NCI-H69 (cell line): ENCODE results near the gene LDB2.

ENCODE experiments used
- DNase-seq: peaks from one replicate; lab custom pipeline; 2025; lab: John Stamatoyannopoulos, UW

Gene LDB2

GRCh38 chr4:16757080-16757521, 141.3 kb downstream of the LDB2 start:
- DNase-seq: no peak

- no peak for DNase-seq
These were observed 144.3 kb downstream of the LDB2 start for GRCh38 chr4:16754104-16754503.

GRCh38 chr4:16752150-16752549, 146.3 kb downstream of the LDB2 start:
- DNase-seq: no peak

- no peak for DNase-seq
These were observed 147.4 kb downstream of the LDB2 start for GRCh38 chr4:16750882-16751642.

GRCh38 chr4:16750216-16750615, 148.2 kb downstream of the LDB2 start:
- no peak for DNase-seq

GRCh38 chr4:16745887-16746286, 152.6 kb downstream of the LDB2 start:
- DNase-seq: no peak

- no peak for DNase-seq
These were observed 153.3 kb downstream of the LDB2 start for GRCh38 chr4:16745009-16745635.

GRCh38 chr4:16741287-16741686, 157.2 kb downstream of the LDB2 start:
- no peak for DNase-seq

- no peak for DNase-seq
These were observed 158.3 kb downstream of the LDB2 start for GRCh38 chr4:16739997-16740624.

- DNase-seq: no peak
These were observed 159.9 kb downstream of the LDB2 start for GRCh38 chr4:16738558-16738957.

- no peak for DNase-seq
These were observed 164.9 kb downstream of the LDB2 start for GRCh38 chr4:16733509-16733908.

GRCh38 chr4:16732741-16733140, 165.7 kb downstream of the LDB2 start:
- no peak for DNase-seq

- DNase-seq: no peak
These were observed 166.6 kb downstream of the LDB2 start for GRCh38 chr4:16731776-16732380.

GRCh38 chr4:16730522-16731205, 167.8 kb downstream of the LDB2 start:
- DNase-seq: no peak

GRCh38 chr4:16729336-16729735, 169.1 kb downstream of the LDB2 start:
- DNase-seq: no peak

GRCh38 chr4:16728849-16729248, 169.6 kb downstream of the LDB2 start:
- DNase-seq: no peak

GRCh38 chr4:16728111-16728510, 170.3 kb downstream of the LDB2 start:
- no peak for DNase-seq

- DNase-seq: no peak
These were observed 171.2 kb downstream of the LDB2 start for GRCh38 chr4:16727218-16727617.

- DNase-seq: no peak
These were observed 171.9 kb downstream of the LDB2 start for GRCh38 chr4:16726368-16727050.

- no peak for DNase-seq
These were observed 173.2 kb downstream of the LDB2 start for GRCh38 chr4:16725252-16725651.

GRCh38 chr4:16722416-16722815, 176.0 kb downstream of the LDB2 start:
- DNase-seq: no peak
